Activated naive CD4-positive, alpha-beta T cell treated with anti-CD3 and anti-CD28 coated beads, Interleukin-2, amount 50 U/mL, for 24 hours (primary cell): ENCODE results near the gene PROZ.

Experiments
- H3K27ac Mint-ChIP-seq: one replicate; pipeline ENCODE4 v1.8.0; 2021; ENCODE audit warnings: mild to moderate bottlenecking, mixed read lengths
- H3K27me3 Mint-ChIP-seq: one replicate; pipeline ENCODE4 v1.8.0; 2021; ENCODE audit warnings: mixed read lengths
- H3K36me3 Mint-ChIP-seq: one replicate; pipeline ENCODE4 v1.8.0; 2021; ENCODE audit warnings: mixed read lengths
- H3K4me1 Mint-ChIP-seq: one replicate; pipeline ENCODE4 v1.8.0; 2021; ENCODE audit warnings: mixed read lengths
- H3K4me3 Mint-ChIP-seq: one replicate; pipeline ENCODE4 v1.8.0; 2021; ENCODE audit warnings: mild to moderate bottlenecking, mixed read lengths
- H3K9me3 Mint-ChIP-seq: one replicate; pipeline ENCODE4 v1.8.0; 2021; ENCODE audit warnings: mixed read lengths

Gene PROZ

DNA sequence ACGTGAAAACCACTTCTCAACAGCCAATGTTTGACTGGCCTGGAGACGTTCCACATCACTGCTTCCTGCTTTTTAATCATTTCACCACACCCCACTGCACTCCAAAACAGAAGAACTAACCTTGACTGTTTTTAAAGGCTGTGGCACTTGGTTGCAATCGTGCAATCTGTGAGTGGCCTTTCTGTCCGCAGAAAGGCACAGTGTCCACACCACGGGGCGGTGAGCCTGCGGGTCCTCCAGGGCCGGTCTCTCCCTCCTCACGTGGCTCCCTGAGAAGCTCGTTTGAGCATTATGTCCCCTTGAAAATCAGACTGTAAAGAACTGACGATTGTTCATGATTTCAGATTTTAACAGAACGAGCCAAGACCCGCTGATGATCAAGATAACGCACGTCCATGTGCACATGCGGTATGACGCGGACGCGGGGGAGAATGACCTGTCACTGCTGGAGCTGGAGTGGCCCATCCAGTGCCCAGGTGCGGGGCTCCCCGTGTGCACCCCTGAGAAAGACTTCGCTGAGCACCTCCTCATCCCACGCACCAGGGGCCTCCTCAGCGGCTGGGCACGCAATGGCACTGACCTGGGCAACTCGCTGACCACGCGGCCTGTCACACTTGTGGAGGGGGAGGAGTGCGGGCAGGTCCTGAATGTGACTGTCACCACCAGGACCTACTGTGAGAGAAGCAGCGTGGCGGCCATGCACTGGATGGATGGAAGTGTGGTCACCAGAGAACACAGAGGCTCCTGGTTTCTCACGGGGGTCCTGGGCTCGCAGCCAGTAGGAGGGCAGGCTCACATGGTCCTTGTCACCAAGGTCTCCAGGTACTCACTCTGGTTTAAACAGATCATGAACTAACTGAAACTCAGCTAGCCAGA, 13.0 kb downstream of the PROZ start:
- Mint-ChIP-seq H3K27ac (no peak overlapping the region), H3K9me3 (peaks cover 5% of the 10 kb centered on the region), H3K36me3 (peaks cover 28% of the 10 kb centered on the region), H3K27me3 (no peaks in the 10 kb centered on the region), H3K4me1 (peaks cover 26% of the 10 kb centered on the region), H3K4me3 (no peak overlapping the region)

DNA sequence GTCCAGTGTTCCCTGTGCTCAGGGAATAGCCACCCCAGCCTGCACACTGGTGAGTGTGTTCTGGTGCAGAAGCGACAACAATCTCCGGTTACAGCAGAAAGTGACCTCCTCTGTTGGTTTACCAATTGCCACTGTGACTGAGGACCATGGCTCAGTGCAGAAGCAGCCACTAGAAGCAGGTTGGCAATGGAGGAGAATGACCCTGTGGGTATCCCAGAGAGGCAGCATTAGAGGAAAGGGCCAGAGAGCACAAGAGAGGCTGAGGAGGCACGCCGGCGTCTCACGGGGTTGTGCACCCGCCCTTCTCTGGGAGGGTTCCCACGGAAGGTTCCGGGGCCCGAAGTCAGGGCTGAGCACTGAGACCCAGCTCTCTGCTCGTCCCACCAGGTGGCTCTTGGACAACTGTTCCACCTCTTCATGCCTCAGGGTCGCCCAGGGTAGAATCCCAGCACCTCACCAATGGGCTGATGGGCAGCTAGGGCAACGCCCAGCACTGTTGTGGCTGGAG, 14.0 kb downstream of the PROZ start:
- Mint-ChIP-seq H3K27me3 (no peaks in the 10 kb centered on the region), H3K9me3 (peaks cover 6% of the 10 kb centered on the region), H3K36me3 (peaks cover 23% of the 10 kb centered on the region), H3K4me3 (no peak overlapping the region), H3K4me1 (peaks cover 25% of the 10 kb centered on the region), H3K27ac (no peak overlapping the region)

DNA sequence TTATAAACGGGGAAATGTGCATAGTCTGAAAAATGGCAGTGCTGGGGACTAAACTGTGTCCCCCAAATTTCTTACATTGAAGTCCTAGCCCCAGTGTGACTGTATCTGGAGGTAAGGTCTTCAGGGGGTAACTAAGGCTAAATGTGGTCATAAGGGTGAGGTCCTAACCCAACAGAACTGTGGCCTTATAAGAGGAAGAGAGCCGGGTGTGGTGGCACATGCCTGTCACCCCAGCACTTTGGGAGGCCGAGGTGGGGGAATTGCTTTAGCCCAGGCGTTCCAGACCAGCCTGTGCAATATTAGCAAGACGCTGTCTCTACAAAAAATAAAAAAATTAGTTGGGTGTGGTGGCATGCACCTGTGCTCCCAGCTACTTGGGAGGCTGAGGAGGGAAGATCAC, 17.8 kb downstream of the PROZ start:
- H3K27me3 Mint-ChIP-seq = no peaks in the 10 kb centered on the region
- H3K36me3 Mint-ChIP-seq = peaks cover 24% of the 10 kb centered on the region
- peaks cover 6% of the 10 kb centered on the region for H3K9me3 Mint-ChIP-seq
- peak overlapping the region; percentile 98 for H3K27ac Mint-ChIP-seq
- peaks cover 45% of the 10 kb centered on the region for H3K4me1 Mint-ChIP-seq
- peak overlapping the region; percentile 75 for H3K4me3 Mint-ChIP-seq

DNA sequence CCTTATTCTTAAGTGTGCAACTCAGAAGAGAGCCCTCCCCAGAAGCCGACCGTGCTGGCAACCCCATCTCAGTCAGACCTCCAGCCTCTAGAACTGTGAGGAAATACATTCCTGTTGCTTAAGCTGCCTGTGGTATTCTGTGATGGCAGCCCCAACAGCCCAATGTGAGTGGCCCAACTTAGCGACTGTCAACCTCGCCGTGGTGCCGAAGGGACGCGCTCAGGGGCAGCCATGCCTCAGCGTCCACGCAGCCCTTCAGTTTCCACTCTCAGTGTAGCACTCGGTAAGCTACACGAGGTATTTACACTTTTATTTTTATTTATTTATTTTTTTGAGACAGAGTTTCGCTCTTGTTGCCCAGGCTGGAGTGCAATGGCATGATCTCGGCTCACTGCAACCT, 18.4 kb downstream of the PROZ start:
- Mint-ChIP-seq H3K36me3 (peaks cover 26% of the 10 kb centered on the region), H3K9me3 (peaks cover 6% of the 10 kb centered on the region), H3K27me3 (no peaks in the 10 kb centered on the region), H3K4me1 (peaks cover 48% of the 10 kb centered on the region), H3K27ac (no peak overlapping the region), H3K4me3 (no peak overlapping the region)

DNA sequence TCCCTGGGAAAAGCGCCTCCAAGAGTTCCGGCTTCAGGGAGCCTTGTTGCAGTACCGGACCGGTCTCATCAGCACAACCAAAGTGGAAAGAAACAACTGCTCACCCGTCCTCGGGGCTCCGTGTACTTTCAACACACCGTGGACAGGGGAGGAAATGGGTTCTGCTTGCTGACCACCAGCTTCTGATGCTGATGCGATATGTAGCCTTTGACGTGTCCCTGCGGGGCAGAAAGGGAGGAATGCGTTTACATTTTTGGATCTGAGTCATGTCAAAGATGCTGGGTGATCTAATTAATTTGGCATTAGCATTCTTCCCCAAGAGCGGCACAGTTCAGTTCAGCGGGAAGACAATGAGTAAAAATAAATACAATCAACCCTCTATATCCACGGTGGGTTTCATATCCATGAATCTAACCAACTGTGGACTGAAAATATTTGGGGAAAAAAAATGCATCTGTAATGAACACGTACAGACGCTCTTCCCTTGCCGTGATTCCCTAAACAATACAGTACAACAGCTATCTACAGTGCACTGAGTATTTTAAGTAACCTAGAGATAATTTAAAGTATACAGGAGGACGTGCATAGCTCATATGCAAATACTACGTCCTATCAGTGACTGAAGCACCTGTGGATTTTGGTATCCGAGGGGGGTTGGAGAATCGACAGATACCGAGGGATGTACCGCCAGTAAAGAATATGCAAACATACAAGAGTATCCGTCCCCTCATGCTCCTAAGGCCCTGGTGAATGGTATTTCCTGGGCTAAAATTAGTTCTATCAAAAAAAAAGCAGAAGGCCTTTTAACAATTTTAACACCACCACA, 19.8 kb downstream of the PROZ start:
- Mint-ChIP-seq H3K27me3 (no peaks in the 10 kb centered on the region), H3K27ac (no peak overlapping the region), H3K36me3 (peaks cover 33% of the 10 kb centered on the region), H3K4me3 (peak overlapping the region; percentile 23), H3K4me1 (peaks cover 51% of the 10 kb centered on the region), H3K9me3 (peaks cover 6% of the 10 kb centered on the region)

DNA sequence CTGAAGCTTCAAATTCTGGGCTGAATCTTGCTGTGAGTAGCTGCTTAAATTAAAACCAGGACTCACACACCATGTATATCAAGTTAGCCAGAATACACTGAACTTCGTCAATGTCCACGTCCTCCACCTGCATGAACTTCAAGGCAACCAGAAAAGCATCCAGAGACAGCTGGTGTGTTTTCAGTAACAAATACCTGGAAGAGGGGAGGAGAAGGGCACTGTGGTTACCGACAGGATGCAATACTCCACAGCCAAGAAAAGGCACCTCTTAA, 20.4 kb downstream of the PROZ start:
- peaks cover 36% of the 10 kb centered on the region for H3K36me3 Mint-ChIP-seq
- H3K9me3 Mint-ChIP-seq = peaks cover 6% of the 10 kb centered on the region
- no peaks in the 10 kb centered on the region for H3K27me3 Mint-ChIP-seq
- H3K4me3 Mint-ChIP-seq = no peak overlapping the region
- peaks cover 56% of the 10 kb centered on the region for H3K4me1 Mint-ChIP-seq
- no peak overlapping the region for H3K27ac Mint-ChIP-seq

DNA sequence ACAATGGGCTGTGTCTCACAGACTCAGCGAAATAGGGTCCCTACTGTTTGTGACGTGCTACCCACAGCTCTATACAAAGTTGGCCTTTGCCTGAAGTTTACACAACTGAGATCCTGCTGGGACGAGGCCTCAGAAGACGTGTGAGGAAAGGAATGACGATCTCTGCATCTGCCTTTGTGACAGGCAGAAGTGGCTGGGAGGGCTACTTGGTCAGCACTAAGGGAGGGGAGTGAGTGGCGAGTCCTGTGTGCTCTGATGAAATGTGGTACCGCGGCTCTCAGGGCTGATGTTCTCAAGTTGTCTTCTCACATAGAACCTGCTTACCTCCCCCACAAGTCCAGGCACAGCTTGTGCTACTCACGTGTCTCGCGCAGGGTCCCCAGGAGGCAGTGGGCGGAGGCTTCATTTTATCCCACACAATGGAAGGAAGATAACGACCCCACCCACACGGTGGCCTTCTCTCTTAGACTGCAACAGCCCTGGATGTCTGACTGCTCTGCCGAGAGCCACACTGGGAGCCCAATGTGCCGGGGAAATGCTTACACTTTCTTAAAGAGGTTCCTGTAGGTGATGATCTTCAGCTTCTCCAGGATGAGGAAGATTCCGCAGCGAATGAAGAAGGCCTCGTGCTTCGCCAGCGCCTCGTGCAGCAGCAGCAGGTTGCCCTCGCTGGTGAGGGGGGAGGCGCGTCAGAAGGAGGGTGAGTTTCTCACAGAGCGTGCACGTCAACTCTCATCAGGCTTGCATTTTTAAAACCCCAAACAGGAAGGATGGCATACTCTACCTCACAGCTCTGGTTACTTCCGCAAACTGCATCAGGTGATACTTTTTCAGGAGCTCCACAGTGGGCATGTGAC, 21.2 kb downstream of the PROZ start:
- Mint-ChIP-seq H3K27me3 (no peaks in the 10 kb centered on the region), H3K4me1 (peaks cover 57% of the 10 kb centered on the region), H3K27ac (peak overlapping the region; percentile 84), H3K9me3 (peaks cover 6% of the 10 kb centered on the region), H3K36me3 (peaks cover 33% of the 10 kb centered on the region), H3K4me3 (no peak overlapping the region)

DNA sequence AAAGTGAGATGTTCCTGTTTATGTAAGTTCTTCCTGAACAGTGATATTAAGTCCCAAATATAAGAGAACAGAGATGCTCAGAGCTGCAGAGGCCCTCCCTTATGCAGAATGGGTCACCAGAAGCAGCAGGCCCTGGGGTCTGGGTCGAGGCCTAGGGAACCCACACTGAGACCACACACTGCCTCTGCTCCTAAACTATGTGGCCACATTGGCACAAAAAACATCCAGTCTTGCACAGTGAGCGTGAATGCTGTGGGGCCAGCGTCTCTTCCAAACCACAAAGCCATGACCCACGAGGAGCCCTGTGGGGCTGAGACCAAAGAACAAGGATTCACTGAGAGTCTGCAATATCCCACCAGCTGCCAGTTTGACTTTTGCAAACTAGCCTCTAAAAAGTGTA, 23.6 kb downstream of the PROZ start:
- Mint-ChIP-seq H3K4me1 (peaks cover 56% of the 10 kb centered on the region), H3K27ac (no peak overlapping the region), H3K9me3 (no peaks in the 10 kb centered on the region), H3K27me3 (no peaks in the 10 kb centered on the region), H3K36me3 (peaks cover 29% of the 10 kb centered on the region), H3K4me3 (peak overlapping the region; percentile 39)

DNA sequence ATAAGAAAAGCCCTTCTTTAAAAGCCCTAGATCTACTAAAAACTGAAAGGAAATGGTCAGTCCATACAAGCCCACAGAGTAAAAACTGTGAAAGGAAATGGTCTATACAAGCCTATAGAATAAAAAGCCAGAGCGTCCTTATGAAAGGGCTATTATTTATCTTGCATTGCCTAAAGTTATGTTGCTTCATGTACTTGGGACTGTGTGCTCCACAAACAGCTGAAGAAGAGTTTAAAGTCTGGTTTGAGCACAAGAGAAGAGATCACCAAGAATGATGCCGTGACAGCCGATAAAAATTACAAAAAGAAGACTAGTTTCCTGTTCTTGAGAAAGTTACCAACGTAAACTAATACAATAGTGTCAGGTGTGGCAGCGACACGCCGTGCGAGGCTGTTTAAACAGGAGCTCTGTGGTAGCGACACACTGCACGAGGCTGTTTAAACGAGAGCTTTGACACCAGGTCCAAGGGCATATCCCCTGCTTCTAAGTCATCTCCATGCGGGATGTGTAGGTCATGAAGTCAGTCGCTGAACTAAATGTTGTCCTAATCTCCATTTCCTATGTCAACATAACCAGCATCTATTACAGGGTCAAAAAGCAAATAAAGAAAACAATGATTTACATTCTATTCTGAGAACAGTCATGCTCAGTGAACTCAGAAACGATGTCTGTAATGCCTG, 25.1 kb downstream of the PROZ start:
- Mint-ChIP-seq H3K4me1 (peaks cover 65% of the 10 kb centered on the region), H3K27ac (peak overlapping the region; percentile 38), H3K4me3 (peak overlapping the region; percentile 71), H3K27me3 (no peaks in the 10 kb centered on the region), H3K36me3 (peaks cover 29% of the 10 kb centered on the region), H3K9me3 (no peaks in the 10 kb centered on the region)

DNA sequence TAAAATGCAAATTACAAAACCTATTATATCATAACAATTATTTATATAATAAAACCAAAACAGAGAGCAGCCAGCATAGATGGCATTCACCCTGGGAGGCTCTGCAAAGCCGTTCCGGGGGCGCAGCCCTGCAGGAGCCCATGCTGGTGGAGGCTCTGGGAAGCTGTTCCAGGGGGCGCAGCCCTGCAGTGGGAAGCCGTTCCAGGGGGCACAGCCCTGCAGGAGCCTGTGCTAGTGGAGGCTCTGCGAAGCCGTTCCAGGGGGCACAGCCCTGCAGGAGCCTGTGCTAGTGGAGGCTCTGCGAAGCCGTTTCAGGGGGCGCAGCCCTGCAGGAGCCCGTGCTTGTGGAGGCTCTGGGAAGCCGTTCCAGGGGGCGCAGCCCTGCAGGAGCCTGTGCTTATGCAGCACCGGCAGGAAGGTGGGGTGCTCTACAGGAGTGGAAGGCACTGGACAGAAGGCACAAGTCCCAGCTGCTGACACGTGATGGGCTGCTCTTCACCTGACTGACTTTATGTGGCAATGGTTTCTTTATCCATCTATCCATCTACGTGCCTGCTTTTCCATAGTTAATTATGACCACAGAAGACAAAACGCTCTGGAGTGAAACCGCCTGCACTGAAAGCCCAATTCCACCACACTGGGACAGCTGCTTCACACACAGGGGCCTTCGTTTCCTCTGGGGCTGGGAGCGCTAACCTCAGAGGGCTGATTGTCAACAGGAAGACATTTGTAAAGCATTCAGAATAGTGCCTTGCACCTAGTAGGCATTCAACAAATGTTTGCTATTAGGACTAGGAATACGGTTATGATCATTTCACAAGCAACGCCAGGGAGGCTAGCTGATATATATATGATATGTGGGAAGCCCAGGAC, 26.4 kb downstream of the PROZ start:
- peak overlapping the region; percentile 87 for H3K27ac Mint-ChIP-seq

DNA sequence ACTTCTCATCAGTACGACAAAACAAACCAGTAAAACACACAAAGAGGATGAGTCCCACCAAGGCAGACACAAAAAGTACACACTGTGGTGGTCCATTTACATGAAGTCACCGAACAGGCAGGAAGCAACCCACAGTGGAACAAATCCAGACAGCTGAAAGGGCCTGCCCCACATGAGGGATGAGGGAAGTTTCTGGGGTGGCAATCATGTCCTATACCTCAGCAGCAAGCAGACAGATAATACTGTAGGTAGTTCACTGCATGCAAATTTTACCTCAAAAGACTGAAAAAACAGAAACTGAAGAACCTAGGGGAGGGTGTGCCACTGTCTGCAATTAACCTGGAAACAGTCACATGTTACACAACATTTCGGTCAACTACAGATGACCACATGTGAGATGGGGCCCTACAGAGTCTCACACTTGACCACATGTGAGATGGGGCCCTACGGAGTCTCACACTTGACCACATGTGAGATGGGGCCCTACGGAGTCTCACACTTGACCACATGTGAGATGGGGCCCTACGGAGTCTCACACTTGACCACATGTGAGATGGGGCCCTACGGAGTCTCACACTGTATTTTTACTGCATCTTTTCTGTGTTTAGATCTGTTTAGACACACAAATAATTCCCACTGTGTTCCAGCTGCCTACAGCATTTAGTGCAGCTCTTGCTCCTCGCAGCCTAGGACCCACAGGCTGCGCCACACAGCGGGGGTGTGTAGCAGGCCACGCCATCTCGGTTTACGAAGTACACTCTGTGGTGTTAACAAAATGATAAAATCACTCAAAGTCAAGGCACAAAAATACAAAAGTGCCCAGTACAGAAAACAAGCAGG, 27.8 kb downstream of the PROZ start:
- Mint-ChIP-seq H3K36me3 (peaks cover 31% of the 10 kb centered on the region), H3K27ac (peak overlapping the region; percentile 91), H3K4me1 (peaks cover 50% of the 10 kb centered on the region), H3K27me3 (no peaks in the 10 kb centered on the region), H3K9me3 (no peaks in the 10 kb centered on the region), H3K4me3 (peak overlapping the region; percentile 82)

More for the DNA sequence above, 26.4 kb downstream of the PROZ start:
- Mint-ChIP-seq H3K27me3 (no peaks in the 10 kb centered on the region), H3K4me3 (peak overlapping the region; percentile 87), H3K4me1 (peaks cover 61% of the 10 kb centered on the region), H3K36me3 (peaks cover 32% of the 10 kb centered on the region), H3K9me3 (no peaks in the 10 kb centered on the region)

DNA sequence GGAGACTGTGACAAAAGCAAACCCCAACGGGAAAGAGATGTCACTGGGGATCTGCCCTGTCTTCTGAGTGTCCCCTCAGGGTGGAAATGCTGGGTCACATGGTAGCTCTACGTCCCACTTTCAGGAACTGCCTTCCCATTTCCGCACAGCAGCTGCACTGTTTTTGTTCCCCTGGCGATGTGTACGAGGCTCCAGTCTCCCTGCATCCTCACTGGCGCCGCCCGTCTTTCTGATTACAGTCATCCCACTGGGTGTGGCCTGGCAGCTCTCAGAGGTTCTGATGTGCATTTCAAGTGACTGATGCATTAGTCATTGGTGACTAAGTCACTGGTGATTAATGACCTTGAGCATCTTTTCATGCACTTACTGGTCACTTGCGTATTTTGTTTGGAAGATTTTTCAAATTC, 28.8 kb downstream of the PROZ start:
- Mint-ChIP-seq H3K27ac (peak overlapping the region; percentile 64), H3K27me3 (no peaks in the 10 kb centered on the region), H3K4me3 (peak overlapping the region; percentile 57), H3K9me3 (no peaks in the 10 kb centered on the region), H3K4me1 (peaks cover 45% of the 10 kb centered on the region), H3K36me3 (peaks cover 26% of the 10 kb centered on the region)

DNA sequence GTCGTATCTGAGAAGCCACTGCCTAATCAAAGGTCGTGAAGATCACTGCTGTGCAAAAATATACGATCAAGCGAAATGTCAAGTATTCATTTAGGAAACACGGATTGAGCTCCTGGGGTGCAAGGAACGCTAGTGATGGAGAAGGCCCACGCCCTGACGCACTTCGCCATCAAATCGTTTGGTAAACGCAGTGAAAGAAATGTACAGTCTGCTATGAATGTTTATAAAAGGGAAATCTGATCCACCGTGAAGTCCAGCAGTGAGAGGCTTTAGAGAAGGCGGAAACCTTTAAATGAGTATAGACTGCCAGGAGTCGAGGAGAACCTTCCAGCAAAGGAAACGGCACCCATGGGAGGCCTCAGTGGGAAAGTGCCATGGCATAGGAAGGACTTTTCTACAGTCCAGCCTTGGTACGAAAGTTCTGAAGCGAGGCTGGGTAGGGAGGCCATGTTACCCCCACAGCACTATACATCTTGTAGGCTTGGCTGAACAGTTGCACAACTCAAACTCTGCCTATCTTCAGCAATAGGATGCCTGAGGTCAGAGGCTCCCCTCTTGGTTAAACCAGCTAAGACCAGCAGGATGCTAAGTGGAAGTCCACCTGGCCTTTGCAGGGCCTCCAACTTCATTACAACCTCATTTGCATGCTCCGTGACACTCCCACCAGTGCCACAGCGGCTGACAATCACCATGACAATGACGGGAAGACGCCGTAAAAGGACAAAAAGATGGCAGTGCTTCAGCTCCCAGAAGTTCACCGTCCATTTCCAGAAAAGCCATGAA, 29.6 kb downstream of the PROZ start:
- Mint-ChIP-seq H3K9me3 (no peaks in the 10 kb centered on the region), H3K27me3 (no peaks in the 10 kb centered on the region), H3K36me3 (peaks cover 24% of the 10 kb centered on the region), H3K27ac (no peak overlapping the region), H3K4me3 (no peak overlapping the region), H3K4me1 (peaks cover 43% of the 10 kb centered on the region)
